GM18511 (cell line): ENCODE measurements around the gene ALDH1A2.
"Not testable (repeated sequence)": the region's sequence is repeated elsewhere in the genome, so short reads cannot be mapped to it uniquely, and the experiment has no call there.

Source experiments
- ATAC-seq: cut with Tn5 transposase; IDR thresholded peaks from one replicate; pipeline ENCODE4 v1.9.1; 2021; ENCODE audit warnings: mild to moderate bottlenecking, moderate library complexity; ENCODE audit not compliant: unreplicated experiment

ALDH1A2 gene

DNA sequence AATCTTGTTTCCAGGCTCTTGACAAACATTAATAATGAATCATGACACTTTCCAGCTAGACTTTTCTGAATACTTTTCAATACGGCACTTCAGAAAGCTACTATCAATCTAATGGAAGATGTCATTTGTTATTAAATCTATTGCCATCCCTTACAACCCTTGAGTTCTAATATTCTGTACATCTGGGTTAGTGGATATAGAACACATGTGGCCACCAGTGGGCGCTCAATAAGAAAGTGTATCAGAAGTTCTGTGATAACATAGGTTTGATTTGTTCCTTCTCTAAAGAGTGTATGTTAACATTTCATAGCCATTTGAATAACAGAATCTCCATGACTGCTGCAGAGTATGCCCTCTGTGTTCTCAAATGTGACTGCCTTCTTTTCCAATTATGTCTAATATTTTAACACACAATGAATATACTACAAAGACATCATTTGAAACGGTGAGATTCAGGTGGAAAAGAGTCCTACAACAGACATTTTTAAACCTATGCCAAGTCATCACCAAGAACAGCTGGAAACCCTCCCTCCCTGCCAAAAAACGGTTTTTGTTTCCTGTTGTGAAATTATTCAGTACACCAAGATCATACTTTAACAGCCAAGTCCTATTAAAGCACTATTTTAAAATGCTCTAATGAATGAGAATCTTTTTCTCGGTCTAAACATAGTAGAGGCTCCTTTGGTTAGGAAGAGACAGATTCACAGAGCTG is 22.2 kb downstream of the ALDH1A2 start:
- no peak for ATAC-seq

DNA sequence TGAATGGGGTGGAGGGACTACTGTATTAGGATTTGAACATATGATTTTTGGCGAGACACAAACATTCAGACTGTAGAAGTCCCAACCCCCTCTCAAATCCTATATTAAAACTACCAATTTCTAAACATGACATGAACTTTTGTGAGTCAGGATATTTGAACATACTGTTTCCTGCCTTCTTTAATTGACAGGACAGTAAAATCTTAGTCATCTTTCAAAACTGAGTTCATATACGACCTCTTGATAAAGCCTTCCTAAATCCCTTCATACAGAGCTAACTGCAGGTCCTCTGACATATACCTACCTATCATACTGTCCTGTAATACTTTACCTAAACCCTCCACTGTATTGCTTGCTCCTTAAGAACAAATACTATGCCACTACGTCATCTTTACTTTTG is 23.5 kb downstream of the ALDH1A2 start:
- no peak for ATAC-seq

- no peak for ATAC-seq
These were observed 25.4 kb downstream of the ALDH1A2 start for GRCh38 chr15:58040150-58040549.

- no peak for ATAC-seq
These were observed 26.2 kb downstream of the ALDH1A2 start for GRCh38 chr15:58039079-58040035.

GRCh38 chr15:58038426-58039078 is 27.0 kb downstream of the ALDH1A2 start:
- ATAC-seq, result no peak

GRCh38 chr15:58037723-58038301 is 27.7 kb downstream of the ALDH1A2 start:
- ATAC-seq, result no peak

- ATAC-seq, result no peak
These were observed 28.9 kb downstream of the ALDH1A2 start for GRCh38 chr15:58036579-58036978.

DNA sequence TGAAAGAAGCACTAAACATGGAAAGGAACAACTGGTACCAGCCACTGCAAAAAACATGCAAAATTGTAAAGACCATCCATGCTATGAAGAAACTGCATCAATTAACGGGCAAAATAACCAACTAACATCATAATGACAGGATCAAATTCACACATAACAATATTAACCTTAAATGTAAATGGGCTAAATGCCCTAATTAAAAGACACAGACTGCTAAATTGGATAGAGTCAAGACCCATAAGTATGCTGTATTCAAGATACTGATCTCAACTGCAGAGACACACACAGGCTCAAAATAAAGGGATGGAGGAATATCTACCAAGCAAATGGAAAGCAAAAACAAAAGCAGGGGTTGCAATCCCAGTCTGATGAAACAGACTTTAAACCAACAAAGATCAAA is 37.1 kb downstream of the ALDH1A2 start:
- not testable (repeated sequence) for ATAC-seq

DNA sequence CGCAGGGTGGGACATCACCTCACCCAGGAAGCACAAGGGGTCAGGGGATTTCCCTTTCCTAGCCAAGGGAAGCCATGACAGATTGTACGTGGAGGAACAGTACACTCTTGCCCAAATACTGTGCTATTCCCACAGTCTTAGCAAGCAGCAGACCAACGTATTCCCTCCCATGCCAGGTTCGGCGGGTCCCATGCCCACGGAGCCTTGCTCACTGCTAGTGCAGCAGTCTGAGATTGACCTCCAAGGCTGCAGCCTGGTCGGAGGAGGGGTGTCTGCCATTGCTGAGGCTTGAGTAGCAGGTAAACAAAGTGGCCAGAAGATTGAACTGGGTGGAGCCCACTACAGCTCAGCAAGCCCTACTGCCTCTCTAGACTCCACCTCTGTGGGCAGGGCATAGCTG is 39.0 kb downstream of the ALDH1A2 start:
- no peak for ATAC-seq

DNA sequence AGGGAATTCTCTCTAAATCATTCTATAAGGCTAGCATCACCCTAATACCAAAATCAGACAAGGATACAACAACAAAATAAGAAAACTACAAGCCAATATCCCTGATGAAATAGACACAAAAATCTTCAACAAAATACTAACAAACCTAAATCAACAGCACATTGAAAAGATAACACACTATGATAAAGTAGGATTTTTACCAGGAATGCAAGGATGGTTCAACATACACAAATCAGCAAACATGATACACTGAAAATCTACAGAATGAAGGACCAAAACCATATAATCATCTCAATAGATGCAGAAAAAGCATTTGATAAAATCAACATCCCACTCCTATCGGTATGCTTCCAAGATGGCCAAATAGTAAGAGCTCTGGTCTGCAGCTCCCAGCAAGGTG is 39.5 kb downstream of the ALDH1A2 start:
- no peak for ATAC-seq

- no peak for ATAC-seq
These were observed 43.9 kb downstream of the ALDH1A2 start for GRCh38 chr15:58021332-58022230.

DNA sequence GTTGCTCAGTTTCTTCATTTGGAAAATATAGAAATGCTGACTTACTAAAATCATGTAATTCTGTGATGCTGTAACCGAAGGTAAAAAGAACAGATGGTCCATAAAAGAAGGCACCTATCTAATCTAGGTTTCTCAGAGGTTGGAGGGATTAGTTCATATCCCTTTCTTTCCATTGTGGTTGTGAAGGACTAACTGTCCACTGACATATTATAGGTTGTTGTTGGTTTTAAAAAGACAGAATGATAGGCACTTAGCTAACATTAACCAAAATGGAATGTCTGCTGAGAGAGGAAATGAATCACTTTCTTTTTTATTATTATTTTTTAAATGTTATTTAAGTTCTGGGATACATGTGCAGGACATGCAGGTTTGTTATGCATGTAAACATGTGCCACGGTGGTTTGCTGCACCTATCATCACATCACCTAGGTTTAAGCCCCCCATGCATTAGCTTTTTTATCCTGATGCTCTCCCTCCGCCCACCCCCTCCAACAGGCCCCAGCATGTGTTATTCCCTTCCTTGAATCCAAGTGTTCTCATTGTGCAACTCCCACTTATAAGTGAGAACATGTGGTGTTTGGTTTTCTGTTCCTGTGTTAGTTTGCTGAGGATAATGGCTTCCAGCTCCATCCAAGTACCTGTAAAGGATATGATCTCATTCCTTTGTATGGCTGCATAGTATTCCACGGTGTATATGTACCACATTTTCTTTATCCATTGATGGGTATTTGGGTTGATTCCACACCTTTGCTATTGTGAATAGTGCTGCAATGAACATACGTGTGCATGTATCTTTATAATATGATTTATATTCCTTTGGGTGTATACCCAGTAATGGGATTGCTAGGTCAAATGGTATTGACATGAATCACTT is 45.8 kb downstream of the ALDH1A2 start:
- ATAC-seq, result no peak

DNA sequence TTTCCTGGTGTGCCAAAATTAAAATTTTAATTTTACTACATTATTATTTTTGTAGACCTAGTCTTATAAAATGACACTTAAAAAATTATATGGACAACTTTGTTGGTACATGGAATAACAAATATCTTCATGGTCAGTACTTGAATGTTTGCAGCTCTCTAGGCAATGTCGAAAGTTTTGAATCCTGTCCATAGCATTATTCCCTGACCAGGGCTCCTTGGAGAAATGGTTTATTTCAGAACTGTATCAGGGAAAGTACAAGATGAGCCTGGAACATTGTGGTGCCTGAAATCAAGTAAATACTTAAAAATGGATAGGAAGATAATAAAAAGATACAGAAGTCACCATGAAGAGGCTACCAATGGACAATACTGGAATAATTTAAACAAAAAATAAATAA is 47.6 kb downstream of the ALDH1A2 start:
- no peak for ATAC-seq

GRCh38 chr15:58016581-58017175 is 48.8 kb downstream of the ALDH1A2 start:
- no peak for ATAC-seq

DNA sequence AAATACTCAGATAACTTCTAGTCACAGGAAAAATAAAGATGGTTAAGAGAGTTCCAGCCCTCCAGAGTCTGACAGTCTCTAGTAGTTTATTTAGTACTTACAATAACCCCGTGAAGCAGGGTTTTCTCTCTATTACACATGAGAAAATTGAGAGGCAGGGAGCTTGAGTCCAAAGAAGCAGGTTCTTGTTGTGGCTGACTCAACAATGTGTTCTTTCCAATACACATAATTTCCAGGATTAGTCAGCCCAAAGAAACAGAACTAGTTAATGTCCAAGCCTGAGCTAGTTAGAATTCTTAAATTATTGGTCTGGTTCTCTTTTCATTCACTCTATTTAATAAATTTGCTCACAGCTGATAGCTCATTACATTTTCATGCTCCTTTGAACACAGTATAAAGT is 49.9 kb downstream of the ALDH1A2 start:
- ATAC-seq, result no peak

GRCh38 chr15:58014470-58014869 is 51.0 kb downstream of the ALDH1A2 start:
- ATAC-seq, result no peak

DNA sequence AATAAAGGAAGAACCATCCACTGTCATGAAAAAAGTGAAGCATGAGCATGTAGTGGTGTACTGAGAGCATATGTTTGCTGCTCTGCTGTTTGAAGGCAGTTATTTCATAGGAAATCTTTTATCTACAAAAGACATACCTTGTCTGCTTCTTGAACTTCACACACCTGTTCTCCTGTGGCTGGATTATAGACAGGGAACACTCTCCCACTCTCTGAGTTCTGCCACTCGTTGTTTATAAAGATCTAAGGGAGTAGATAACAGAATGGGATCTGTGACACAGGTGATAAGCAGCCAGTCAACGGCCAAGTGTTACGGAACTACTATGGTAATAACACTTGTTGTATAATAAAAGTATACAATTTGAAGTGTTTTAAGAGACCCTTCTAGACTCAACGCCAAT is 51.5 kb downstream of the ALDH1A2 start:
- no peak for ATAC-seq

DNA sequence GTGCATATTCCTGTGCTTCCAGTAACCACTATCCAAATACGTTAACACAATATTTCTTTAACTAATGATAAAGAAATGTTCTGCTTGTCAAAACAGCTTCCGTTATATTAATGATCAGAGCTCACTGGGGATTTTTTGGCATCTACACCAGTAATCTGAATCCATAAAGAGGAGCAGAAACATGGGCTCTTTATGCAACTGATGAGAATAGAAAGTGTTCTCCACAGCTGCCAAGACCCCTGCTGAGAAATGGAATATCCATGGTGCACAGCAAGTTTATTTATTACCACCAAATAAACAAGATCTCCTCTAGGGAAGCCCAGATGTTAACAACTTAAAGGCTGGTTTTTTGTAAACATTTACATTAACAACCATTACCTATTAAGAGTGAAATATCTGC is 54.5 kb downstream of the ALDH1A2 start:
- ATAC-seq, result no peak

- ATAC-seq, result no peak
These were observed 61.7 kb downstream of the ALDH1A2 start for GRCh38 chr15:58003810-58004209.
